GM18951 (cell line): ENCODE measurements around the gene MAD2L2.

Experiments
- POLR2A ChIP-seq: IDR thresholded peaks from 4 replicates; pipeline ENCODE4 v1.6.1; 2011; ENCODE audit warnings: mild to moderate bottlenecking; ENCODE audit not compliant: insufficient read length, insufficient read depth; ENCODE audit errors: extremely low read depth
- in situ Hi-C: fragments of 300-500 bp; cut with MboI; formaldehyde crosslinking; loops from one replicate; pipeline ENCODE4 v1.12.0; 2022; ENCODE audit warnings: low sequenced_read_pairs, mixed read lengths, inconsistent platforms; ENCODE audit not compliant: unreplicated experiment

The MAD2L2 gene

GRCh38 chr1:11688506-11688905 is 7.6 kb upstream of the MAD2L2 start:
- in situ Hi-C loops, result no loop called here
- no peak for TF ChIP-seq POLR2A

GRCh38 chr1:11685210-11685752 is 4.3 kb upstream of the MAD2L2 start:
- in situ Hi-C loops, result no loop called here
- no peak for TF ChIP-seq POLR2A

- in situ Hi-C loops, result no loop called here
- no peak for TF ChIP-seq POLR2A
These were observed 3.1 kb upstream of the MAD2L2 start for GRCh38 chr1:11684070-11684469.

GRCh38 chr1:11682799-11683198 is 1.9 kb upstream of the MAD2L2 start:
- in situ Hi-C loops, result no loop called here
- TF ChIP-seq POLR2A, result no peak

- in situ Hi-C loops, result no loop called here
- TF ChIP-seq POLR2A, result no peak
These were observed 1.4 kb upstream of the MAD2L2 start for GRCh38 chr1:11682287-11682771.

- in situ Hi-C loops, result no loop called here
- no peak for TF ChIP-seq POLR2A
These were observed 478 bp downstream of the MAD2L2 start for GRCh38 chr1:11680270-11681070.

- in situ Hi-C loops, result no loop called here
- no peak for TF ChIP-seq POLR2A
These were observed 2.5 kb downstream of the MAD2L2 start for GRCh38 chr1:11678442-11678841.

GRCh38 chr1:11676386-11677103 is 4.4 kb downstream of the MAD2L2 start:
- in situ Hi-C loops, result no loop called here
- TF ChIP-seq POLR2A, result no peak

GRCh38 chr1:11675325-11675724 is 5.6 kb downstream of the MAD2L2 start:
- no peak for TF ChIP-seq POLR2A

GRCh38 chr1:11674488-11674887 is 6.5 kb downstream of the MAD2L2 start:
- in situ Hi-C loops, result no loop called here
- no peak for TF ChIP-seq POLR2A

More at GRCh38 chr1:11675325-11675724, 5.6 kb downstream of the MAD2L2 start:
- in situ Hi-C loops, result no loop called here

- in situ Hi-C loops, result no loop called here
- no peak for TF ChIP-seq POLR2A
These were observed 7.7 kb downstream of the MAD2L2 start for GRCh38 chr1:11673089-11673769.

GRCh38 chr1:11671544-11672286 is 9.2 kb downstream of the MAD2L2 start:
- no peak for TF ChIP-seq POLR2A
- in situ Hi-C loops, result no loop called here
